H1 (cell line): ENCODE data around the gene ART5. TPM values are rescaled to one million over a fixed set of nuclear protein-coding genes. Genes with fewer than 3 reads are reported as not detected.

Experiments
- BACH1 ChIP-seq: IDR thresholded peaks from 2 replicates; pipeline ENCODE4 v1.6.1; 2012; ENCODE audit warnings: low read length, improper control_type of control experiment
- CHD7 ChIP-seq: fragments of 300-600 bp; sonication (generic); IDR thresholded peaks from 2 replicates; pipeline ENCODE4 v1.7.1; 2012; ENCODE audit warnings: low read length, moderate library complexity, mild to moderate bottlenecking, inconsistent platforms; ENCODE audit not compliant: insufficient replicate concordance
- EZH2 ChIP-seq: fragments of 200-600 bp; sonication (generic); IDR thresholded peaks from 2 replicates; pipeline ENCODE4 v1.7.1; 2012; ENCODE audit warnings: low read depth, mild to moderate bottlenecking, moderate library complexity, low read length, inconsistent platforms; ENCODE audit not compliant: severe bottlenecking
- JUND ChIP-seq: IDR thresholded peaks from 2 replicates; pipeline ENCODE4 v1.6.1; 2011; ENCODE audit warnings: mild to moderate bottlenecking, improper control_type of control experiment, low read length
- POLR2AphosphoS5 ChIP-seq: IDR thresholded peaks from 2 replicates; pipeline ENCODE4 v1.6.1; 2011; ENCODE audit warnings: low read depth, low read length
- RAD21 ChIP-seq, 2 experiments: IDR thresholded peaks in 1 of 2; conservative IDR thresholded peaks in 1 of 2; 2 replicates each; pipeline ENCODE4 v1.6.1; 2011; ENCODE audit warnings: low read depth in 2 of 2, low read length in 2 of 2, improper control_type of control experiment in 1 of 2, inconsistent platforms in 1 of 2, mild to moderate bottlenecking in 1 of 2, moderate library complexity in 1 of 2
- RFX5 ChIP-seq: IDR thresholded peaks from 2 replicates; pipeline ENCODE4 v1.6.1; 2011; ENCODE audit warnings: low read depth, low read length, improper control_type of control experiment, borderline replicate concordance
- SIN3A ChIP-seq, 2 experiments: IDR thresholded peaks in 1 of 2; conservative IDR thresholded peaks in 1 of 2; 2 replicates each; pipeline ENCODE4 v1.6.1; 2011 to 2012; ENCODE audit warnings: low read length in 2 of 2, improper control_type of control experiment in 1 of 2, low read depth in 1 of 2, mild to moderate bottlenecking in 1 of 2
- ZNF274 ChIP-seq: IDR thresholded peaks from 2 replicates; pipeline ENCODE4 v1.7.0; 2012; ENCODE audit warnings: low read length, borderline replicate concordance; ENCODE audit errors: extremely low read depth
- polyA plus RNA-seq, 7 experiments: library from polyadenylated mRNA; depleted of rRNA in 3 of 7; stranded (reverse) in 5 of 7; unstranded in 2 of 7; fragments of >200 nt in 5 of 7; fragments of 200-250 nt in 2 of 7; gene quantifications; 1 replicate in 5 of 7; 2 replicates in 1 of 7; 4 replicates in 1 of 7; pipeline versions ENCODE4 v1.2.1 to v1.2.3, GENCODE V29; 2011 to 2013; ENCODE audit warnings: missing spikeins in 2 of 7, mixed read lengths in 2 of 7
- total RNA-seq: library from RNA; stranded (reverse); fragmentation: NEBNext Ultra II Directional; extraction: Animal tissue kit (Norgen Biotek cat#: 25700); gene quantifications from 2 replicates; pipeline ENCODE4 v1.2.1, GENCODE V29; 2021
- TF ChIP-seq, protein P1 (sequence below): IDR thresholded peaks from 2 replicates; pipeline ENCODE4 v1.6.1; 2012; ENCODE audit warnings: inconsistent platforms

ART5 gene
- total and polyA plus RNA-seq, 2 of the 8 experiments (the other 6 are each of a cell fraction or from before 2014, with no cell fraction given) = 6.0 to 7.5 TPM

GRCh38 chr11:3615998-3616397, 25.8 kb downstream of the ART5 start (continued):
- TF ChIP-seq CHD7 = no peak
- TF ChIP-seq BACH1 = no peak
- no peak for TF ChIP-seq ZNF274
- no peak for TF ChIP-seq RFX5
- no peak for TF ChIP-seq RAD21 (IDR thresholded peaks at IDR 0.05 in 1 of 2, conservative IDR thresholded peaks at IDR 0.05 in 1 of 2; ENCODE audit: low read depth in 2 of 2, low read length in 2 of 2)
- TF ChIP-seq SIN3A (conservative IDR thresholded peaks at IDR 0.05 in 1 of 2, IDR thresholded peaks at IDR 0.05 in 1 of 2; ENCODE audit: low read depth in 1 of 2, low read length in 2 of 2) = no peak
- TF ChIP-seq, protein P1, sequence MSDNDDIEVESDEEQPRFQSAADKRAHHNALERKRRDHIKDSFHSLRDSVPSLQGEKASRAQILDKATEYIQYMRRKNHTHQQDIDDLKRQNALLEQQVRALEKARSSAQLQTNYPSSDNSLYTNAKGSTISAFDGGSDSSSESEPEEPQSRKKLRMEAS = no peak
- TF ChIP-seq EZH2 = no peak
- no peak for TF ChIP-seq POLR2AphosphoS5
- TF ChIP-seq JUND = no peak
